Middle frontal gyrus (tissue), 1 donor: ENCODE measurements around the gene CELF3.
A peak's percentile ranks its signal among the peaks of the same experiment; 100 is the strongest.
"Not testable (repeated sequence)": the region's sequence is repeated elsewhere in the genome, so short reads cannot be mapped to it uniquely, and the experiment has no call there.

Experiments used
- DNase-seq: peaks from one replicate; pipeline ENCODE4 v3.0.0-alpha.2; 2015; ENCODE audit warnings: low spot score; ENCODE audit errors: extremely low spot score

CELF3 gene

GRCh38 chr1:151716771-151717631 is at the start of gene CELF3:
Gene CELF3 (minus strand): TSS chr1:151716803. CDS start chr1:151716020, 783 bp downstream.
- peak; percentile 61 for DNase-seq

GRCh38 chr1:151763990-151764389 is 47.4 kb upstream of the CELF3 start:
- DNase-seq = no peak

- DNase-seq = peak; percentile 38
These were observed 46.6 kb upstream of the CELF3 start, which contains the start of gene MRPL9 for GRCh38 chr1:151762941-151763921. Gene MRPL9 (minus strand): TSS chr1:151763496. CDS start chr1:151763479, 17 bp downstream.

GRCh38 chr1:151760597-151761385 is 44.2 kb upstream of the CELF3 start:
- no peak for DNase-seq

- no peak for DNase-seq
These were observed 42.6 kb upstream of the CELF3 start for GRCh38 chr1:151759241-151759640.

GRCh38 chr1:151756291-151756690 is 39.7 kb upstream of the CELF3 start:
- no peak for DNase-seq

GRCh38 chr1:151741516-151741915 is 24.9 kb upstream of the CELF3 start:
- no peak for DNase-seq

- DNase-seq = no peak
These were observed 23.2 kb upstream of the CELF3 start for GRCh38 chr1:151739590-151740355.

- no peak for DNase-seq
These were observed 20.9 kb upstream of the CELF3 start for GRCh38 chr1:151737479-151737878.

GRCh38 chr1:151737026-151737425 is 20.4 kb upstream of the CELF3 start:
- no peak for DNase-seq

- DNase-seq = not testable (repeated sequence)
These were observed 17.4 kb upstream of the CELF3 start for GRCh38 chr1:151733995-151734394.

GRCh38 chr1:151733126-151733525 is 16.5 kb upstream of the CELF3 start:
- no peak for DNase-seq

- DNase-seq = no peak
These were observed 13.3 kb upstream of the CELF3 start for GRCh38 chr1:151729966-151730291.

- DNase-seq = no peak
These were observed 12.8 kb upstream of the CELF3 start for GRCh38 chr1:151729157-151729965.

- DNase-seq = peak; percentile 65
These were observed 11.8 kb upstream of the CELF3 start for GRCh38 chr1:151728151-151729054.

GRCh38 chr1:151723726-151724370 is 7.2 kb upstream of the CELF3 start:
- DNase-seq = no peak

GRCh38 chr1:151721788-151722510 is 5.3 kb upstream of the CELF3 start:
- DNase-seq = no peak
